Measurements from ENCODE around the gene ADAMTS8.

DNA sequence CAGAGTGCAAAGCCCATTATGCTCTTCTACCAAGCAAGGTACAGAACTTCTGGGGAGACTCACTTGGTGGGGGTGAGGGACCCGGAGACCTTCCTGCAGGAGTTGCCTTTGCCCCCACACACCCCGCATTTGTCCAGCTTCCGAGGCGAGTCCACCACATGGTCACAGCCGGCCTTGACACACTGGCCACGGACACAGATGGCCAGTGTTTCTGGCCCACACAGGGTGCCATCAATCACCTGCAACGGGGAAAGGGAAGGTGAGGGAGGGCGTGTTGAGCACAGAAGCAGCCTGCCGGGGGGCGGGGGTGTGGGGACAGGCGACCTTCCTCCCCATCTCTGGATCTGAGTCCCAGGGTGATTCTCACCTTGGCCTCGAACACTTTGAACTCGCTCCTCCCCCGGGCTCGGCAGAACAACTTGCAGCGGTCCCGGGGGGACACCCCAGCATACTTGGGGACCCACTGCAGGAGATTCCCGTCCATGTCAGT is 20.0 kb downstream of the ADAMTS8 start:
- TF ChIP-seq, protein P1, sequence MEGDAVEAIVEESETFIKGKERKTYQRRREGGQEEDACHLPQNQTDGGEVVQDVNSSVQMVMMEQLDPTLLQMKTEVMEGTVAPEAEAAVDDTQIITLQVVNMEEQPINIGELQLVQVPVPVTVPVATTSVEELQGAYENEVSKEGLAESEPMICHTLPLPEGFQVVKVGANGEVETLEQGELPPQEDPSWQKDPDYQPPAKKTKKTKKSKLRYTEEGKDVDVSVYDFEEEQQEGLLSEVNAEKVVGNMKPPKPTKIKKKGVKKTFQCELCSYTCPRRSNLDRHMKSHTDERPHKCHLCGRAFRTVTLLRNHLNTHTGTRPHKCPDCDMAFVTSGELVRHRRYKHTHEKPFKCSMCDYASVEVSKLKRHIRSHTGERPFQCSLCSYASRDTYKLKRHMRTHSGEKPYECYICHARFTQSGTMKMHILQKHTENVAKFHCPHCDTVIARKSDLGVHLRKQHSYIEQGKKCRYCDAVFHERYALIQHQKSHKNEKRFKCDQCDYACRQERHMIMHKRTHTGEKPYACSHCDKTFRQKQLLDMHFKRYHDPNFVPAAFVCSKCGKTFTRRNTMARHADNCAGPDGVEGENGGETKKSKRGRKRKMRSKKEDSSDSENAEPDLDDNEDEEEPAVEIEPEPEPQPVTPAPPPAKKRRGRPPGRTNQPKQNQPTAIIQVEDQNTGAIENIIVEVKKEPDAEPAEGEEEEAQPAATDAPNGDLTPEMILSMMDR (IDR thresholded peaks at IDR 0.05), result no peak
- no peak for TF ChIP-seq POLR2AphosphoS5 (IDR thresholded peaks at IDR 0.05)

Measured in stomach (tissue), 4 donors.